GM20431 (cell line): Measurements from ENCODE around the gene BAIAP3.
"Not testable (repeated sequence)": the region's sequence is repeated elsewhere in the genome, so short reads cannot be mapped to it uniquely, and the experiment has no call there.

Experiments
- in situ Hi-C: fragments of 300-500 bp; cut with MseI, MboI; formaldehyde crosslinking; loops from one replicate; pipeline ENCODE4 v1.15.0; 2020; ENCODE audit warnings: low sequenced_read_pairs; ENCODE audit not compliant: unreplicated experiment

BAIAP3 gene

GRCh38 chr16:1314399-1315068 is 18.9 kb upstream of the BAIAP3 start:
- in situ Hi-C loops, result no loop called here

GRCh38 chr16:1315081-1316032 is 18.1 kb upstream of the BAIAP3 start:
- in situ Hi-C loops, result no loop called here

GRCh38 chr16:1316033-1316405 is 17.4 kb upstream of the BAIAP3 start:
- in situ Hi-C loops, result no loop called here

- in situ Hi-C loops, result no loop called here
Observed at GRCh38 chr16:1317479-1318267, 15.8 kb upstream of the BAIAP3 start.

- in situ Hi-C loops, result no loop called here
Observed at GRCh38 chr16:1318268-1318545, 15.2 kb upstream of the BAIAP3 start.

- in situ Hi-C loops, result no loop called here
Observed at GRCh38 chr16:1319041-1319440, 14.4 kb upstream of the BAIAP3 start.

- in situ Hi-C loops, result no loop called here
Observed at GRCh38 chr16:1320097-1320496, 13.3 kb upstream of the BAIAP3 start.

GRCh38 chr16:1320658-1321240 is 12.7 kb upstream of the BAIAP3 start:
- in situ Hi-C loops, result no loop called here

- in situ Hi-C loops, result no loop called here
Observed at GRCh38 chr16:1322407-1322806, 11.0 kb upstream of the BAIAP3 start.

GRCh38 chr16:1323296-1324239 is 9.9 kb upstream of the BAIAP3 start:
- in situ Hi-C loops, result no loop called here

GRCh38 chr16:1324286-1324826 is 9.1 kb upstream of the BAIAP3 start:
- in situ Hi-C loops, result no loop called here

GRCh38 chr16:1325261-1325660 is 8.2 kb upstream of the BAIAP3 start:
- in situ Hi-C loops, result no loop called here

GRCh38 chr16:1325673-1326371 is 7.6 kb upstream of the BAIAP3 start:
- in situ Hi-C loops, result no loop called here

- in situ Hi-C loops, result no loop called here
Observed at GRCh38 chr16:1326391-1326790, 7.1 kb upstream of the BAIAP3 start.

GRCh38 chr16:1326946-1327618 is 6.4 kb upstream of the BAIAP3 start:
- in situ Hi-C loops, result no loop called here

GRCh38 chr16:1327619-1327947 is 5.9 kb upstream of the BAIAP3 start:
- in situ Hi-C loops, result no loop called here

- in situ Hi-C loops, result not testable (repeated sequence)
Observed at GRCh38 chr16:1328136-1328535, 5.3 kb upstream of the BAIAP3 start.

GRCh38 chr16:1328961-1329360 is 4.5 kb upstream of the BAIAP3 start:
- in situ Hi-C loops, result not testable (repeated sequence)
